ENCODE data around the gene NAP1L4.

GRCh38 chr11:2934611-2935239 is 57.4 kb downstream of the NAP1L4 start:
- no peak for TF ChIP-seq CTCF (IDR thresholded peaks at IDR 0.05)
- TF ChIP-seq POLR2A (IDR thresholded peaks at IDR 0.05) = no peak
